HCT116 (cell line): ENCODE results near the gene TTC24.

ENCODE experiments used
- CEBPB ChIP-seq: IDR thresholded peaks from 2 replicates; pipeline ENCODE4 v1.6.1; 2012; ENCODE audit warnings: low read depth
- CTCF ChIP-seq, 3 experiments: fragments of 200-600 bp in 1 of 3; sonication (generic) in 1 of 3; IDR thresholded peaks in 2 of 3; conservative IDR thresholded peaks in 1 of 3; 2 replicates each; pipeline ENCODE4 v1.5.1; 2012 to 2017; ENCODE audit warnings: low read depth in 2 of 3, low read length in 2 of 3, antibody characterized with exemption in 1 of 3, borderline replicate concordance in 1 of 3, control low read depth in 1 of 3, mild to moderate bottlenecking in 1 of 3, mixed read lengths in 1 of 3, mixed run types in 1 of 3, moderate library complexity in 1 of 3; ENCODE audit not compliant: insufficient read depth in 1 of 3
- MAX ChIP-seq: IDR thresholded peaks from 2 replicates; pipeline ENCODE4 v1.6.1; 2012
- POLR2A ChIP-seq: IDR thresholded peaks from 2 replicates; pipeline ENCODE4 v1.7.0; 2011; ENCODE audit warnings: borderline replicate concordance; ENCODE audit not compliant: insufficient read depth, insufficient read length; ENCODE audit errors: extremely low read depth
- POLR2AphosphoS5 ChIP-seq: IDR thresholded peaks from 2 replicates; pipeline ENCODE4 v1.6.1; 2011; ENCODE audit warnings: mild to moderate bottlenecking, low read depth, low read length, moderate library complexity
- RAD21 ChIP-seq: IDR thresholded peaks from 2 replicates; pipeline ENCODE4 v1.6.1; 2012; ENCODE audit warnings: low read depth, mild to moderate bottlenecking
- ZNF274 ChIP-seq: fragments of 200-500 bp; sonication (Bioruptor generic); IDR thresholded peaks from 2 replicates; pipeline ENCODE4 v1.6.1; 2014; ENCODE audit warnings: mild to moderate bottlenecking, low read depth, low read length, inconsistent platforms
- TF ChIP-seq, protein P1 (sequence below): IDR thresholded peaks from 2 replicates; pipeline ENCODE4 v1.6.1; 2012

GRCh38 chr1:156601122-156601830 is 21.8 kb downstream of the TTC24 start, which contains the start of gene GPATCH4:
- TF ChIP-seq CTCF (IDR thresholded peaks at IDR 0.05 in 2 of 3, conservative IDR thresholded peaks at IDR 0.05 in 1 of 3; ENCODE audit: borderline replicate concordance in 1 of 3, insufficient read depth in 1 of 3, low read depth in 2 of 3, low read length in 2 of 3) (no peak), POLR2AphosphoS5 (peak; percentile 89), MAX (peak; percentile 100), CEBPB (no peak), RAD21 (no peak), POLR2A (peak; percentile 52), ZNF274 (no peak)
- TF ChIP-seq, protein P1, sequence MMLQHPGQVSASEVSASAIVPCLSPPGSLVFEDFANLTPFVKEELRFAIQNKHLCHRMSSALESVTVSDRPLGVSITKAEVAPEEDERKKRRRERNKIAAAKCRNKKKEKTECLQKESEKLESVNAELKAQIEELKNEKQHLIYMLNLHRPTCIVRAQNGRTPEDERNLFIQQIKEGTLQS: no peak
